Measurements from ENCODE around the gene TERT. TPM values are rescaled to one million over a fixed set of nuclear protein-coding genes. Genes with fewer than 3 reads are reported as not detected.

TERT gene
- total RNA-seq, 4 donors from 2014 or later: not detected

DNA sequence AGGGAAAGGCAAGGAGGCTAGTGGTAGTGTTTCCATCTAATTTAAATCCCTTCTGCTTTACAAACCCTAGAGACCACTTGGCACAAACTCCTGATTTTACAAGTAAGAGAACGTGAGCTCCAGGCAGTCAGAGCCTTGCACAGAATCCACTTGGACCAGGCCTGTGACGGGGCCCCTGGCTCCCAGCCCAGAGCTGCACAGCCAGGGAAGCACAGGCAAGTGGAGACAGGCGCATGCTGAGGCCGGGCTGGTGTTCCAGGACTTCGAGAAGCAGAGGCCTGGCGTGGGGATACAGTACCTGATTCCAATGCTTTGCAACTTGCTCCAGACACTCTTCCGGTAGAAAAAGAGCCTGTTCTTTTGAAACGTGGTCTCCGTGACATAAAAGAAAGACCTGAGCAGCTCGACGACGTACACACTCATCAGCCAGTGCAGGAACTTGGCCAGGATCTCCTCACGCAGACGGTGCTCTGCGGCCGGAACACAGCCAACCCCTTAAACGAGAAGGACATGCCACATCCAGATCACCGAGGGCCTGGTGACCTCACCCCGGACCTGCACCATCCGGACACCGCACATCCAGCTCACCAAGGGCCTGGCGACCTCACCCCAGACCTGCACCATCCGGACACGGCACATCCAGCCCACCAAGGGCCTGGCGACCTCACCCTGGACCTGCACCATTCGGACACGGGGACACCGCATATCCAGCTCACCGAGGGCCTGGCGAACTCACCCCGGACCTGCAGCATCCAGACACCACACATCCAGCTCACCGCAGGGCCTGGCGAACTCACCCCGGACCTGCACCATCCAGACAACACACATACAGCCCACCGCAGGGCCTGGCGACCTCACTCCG is 12.5 kb downstream of the TERT start:
- no peak for ATAC-seq (ENCODE audit: low FRiP score)

DNA sequence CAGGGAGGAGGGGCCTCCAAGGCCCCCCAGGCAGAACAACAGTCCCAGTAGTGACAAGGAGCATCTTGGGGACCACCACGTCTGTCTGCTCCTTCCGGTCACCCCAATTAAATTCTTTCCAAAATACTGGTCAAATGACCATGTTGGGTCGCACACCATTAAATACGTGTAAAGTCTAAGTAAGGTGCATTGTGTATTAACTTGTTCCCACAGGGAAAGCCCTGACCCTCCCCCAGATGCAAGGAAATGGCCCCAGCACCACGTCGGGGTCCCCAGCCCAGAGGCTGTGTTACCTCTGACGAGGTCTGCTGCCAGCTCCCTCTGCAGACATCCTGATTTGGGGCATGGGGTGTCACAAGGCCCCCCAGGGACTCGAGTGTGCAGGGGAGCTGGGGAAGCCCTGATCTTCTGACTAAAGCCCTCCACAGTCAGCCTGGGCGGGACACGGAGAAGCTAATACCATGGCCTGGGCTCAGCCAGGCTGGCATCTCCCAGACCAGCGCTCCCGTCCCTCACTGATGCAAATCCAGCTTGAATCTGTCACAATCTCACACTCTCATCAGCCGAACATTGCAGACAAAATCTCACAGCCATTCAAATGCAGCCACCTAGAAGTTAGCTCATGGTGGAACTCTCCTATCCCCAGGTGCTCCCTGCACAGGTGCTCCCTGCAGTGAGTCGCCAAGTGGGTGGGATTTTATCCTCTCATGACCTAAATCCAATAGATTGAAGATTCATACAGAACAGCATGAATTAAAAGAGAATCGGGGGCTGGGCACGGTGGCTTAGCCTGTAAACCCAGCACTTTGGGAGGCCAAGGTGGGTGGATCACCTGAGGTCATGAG is 13.6 kb downstream of the TERT start:
- no peak for ATAC-seq (ENCODE audit: low FRiP score)
- TF ChIP-seq, protein P1, sequence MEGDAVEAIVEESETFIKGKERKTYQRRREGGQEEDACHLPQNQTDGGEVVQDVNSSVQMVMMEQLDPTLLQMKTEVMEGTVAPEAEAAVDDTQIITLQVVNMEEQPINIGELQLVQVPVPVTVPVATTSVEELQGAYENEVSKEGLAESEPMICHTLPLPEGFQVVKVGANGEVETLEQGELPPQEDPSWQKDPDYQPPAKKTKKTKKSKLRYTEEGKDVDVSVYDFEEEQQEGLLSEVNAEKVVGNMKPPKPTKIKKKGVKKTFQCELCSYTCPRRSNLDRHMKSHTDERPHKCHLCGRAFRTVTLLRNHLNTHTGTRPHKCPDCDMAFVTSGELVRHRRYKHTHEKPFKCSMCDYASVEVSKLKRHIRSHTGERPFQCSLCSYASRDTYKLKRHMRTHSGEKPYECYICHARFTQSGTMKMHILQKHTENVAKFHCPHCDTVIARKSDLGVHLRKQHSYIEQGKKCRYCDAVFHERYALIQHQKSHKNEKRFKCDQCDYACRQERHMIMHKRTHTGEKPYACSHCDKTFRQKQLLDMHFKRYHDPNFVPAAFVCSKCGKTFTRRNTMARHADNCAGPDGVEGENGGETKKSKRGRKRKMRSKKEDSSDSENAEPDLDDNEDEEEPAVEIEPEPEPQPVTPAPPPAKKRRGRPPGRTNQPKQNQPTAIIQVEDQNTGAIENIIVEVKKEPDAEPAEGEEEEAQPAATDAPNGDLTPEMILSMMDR (IDR thresholded peaks at IDR 0.05): no peak
- no peak for DNase-seq (ENCODE audit: low spot score)

More for the DNA sequence above, 12.5 kb downstream of the TERT start:
- no peak for DNase-seq (ENCODE audit: low spot score)
- TF ChIP-seq, protein P1 (IDR thresholded peaks at IDR 0.05): no peak

DNA sequence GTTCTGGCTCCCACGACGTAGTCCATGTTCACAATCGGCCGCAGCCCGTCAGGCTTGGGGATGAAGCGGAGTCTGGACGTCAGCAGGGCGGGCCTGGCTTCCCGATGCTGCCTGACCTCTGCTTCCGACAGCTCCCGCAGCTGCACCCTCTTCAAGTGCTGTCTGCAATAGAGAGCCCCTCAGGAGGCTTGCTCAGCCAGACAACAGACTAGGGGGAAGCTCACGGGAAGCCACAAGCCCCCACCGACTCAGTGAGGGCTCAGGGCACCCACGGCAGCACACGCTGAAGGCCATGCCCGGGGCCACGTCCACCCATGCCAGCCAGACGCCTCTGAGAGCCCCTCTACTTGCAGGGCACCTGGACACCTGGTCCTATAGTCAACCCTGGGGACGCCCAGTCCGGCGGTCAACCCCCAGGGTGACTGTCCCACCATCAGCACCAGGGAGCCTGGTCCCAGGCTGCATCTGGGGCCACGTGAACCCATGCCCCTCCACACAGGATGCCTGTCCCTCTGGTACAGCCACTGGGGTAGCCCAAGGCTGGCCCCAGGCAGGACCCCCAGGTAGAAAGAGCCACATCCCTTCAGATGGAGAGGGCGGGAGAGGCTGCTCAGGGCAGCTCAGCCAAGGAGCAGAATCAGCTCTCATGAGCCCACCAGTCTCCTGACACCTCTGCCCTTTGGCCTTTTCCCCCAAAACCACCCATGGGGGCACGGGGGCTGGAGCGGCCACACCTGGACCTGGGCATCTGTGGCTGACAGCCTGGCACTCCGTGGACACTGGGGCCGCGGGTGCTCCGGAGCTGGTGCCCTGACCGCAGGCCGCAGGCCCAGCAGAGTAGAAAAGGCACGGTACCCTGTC is 14.5 kb downstream of the TERT start:
- DNase-seq (ENCODE audit: low spot score) (no peak), ATAC-seq (ENCODE audit: low FRiP score) (no peak)
- TF ChIP-seq, protein P1 (IDR thresholded peaks at IDR 0.05): no peak

DNA sequence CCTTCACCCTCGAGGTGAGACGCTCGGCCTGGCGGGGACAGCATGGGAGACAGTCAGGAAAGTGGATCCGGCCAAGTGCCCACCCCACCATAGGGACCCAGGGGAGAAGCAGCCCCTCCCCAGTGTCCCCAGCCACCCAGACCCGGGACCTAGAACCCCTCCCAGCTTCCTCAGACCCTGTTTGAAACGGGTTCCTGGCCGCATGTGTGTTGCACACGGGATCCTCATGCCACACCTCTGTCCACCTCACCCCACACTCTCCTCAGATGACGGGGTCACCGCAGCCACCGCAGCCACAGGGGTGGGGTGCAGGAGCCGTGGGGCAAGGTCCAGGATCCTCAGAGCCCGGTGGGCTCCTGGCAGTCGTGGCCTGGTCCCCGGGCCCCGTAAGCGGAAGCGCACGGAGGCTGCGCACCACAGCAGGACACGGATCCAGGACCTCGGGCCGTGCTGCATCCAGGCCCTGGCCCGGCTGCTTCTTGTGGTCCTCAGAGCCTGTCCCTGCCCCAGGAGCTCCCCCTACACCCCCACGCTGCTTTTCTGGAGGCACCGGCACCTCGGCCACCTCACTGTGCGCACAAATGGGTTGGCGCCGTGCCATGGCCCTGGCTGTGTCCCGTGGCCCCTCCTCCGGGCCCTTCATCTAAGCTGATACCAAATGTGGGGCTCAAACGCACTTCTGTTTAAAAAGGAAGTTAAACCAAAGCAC is 15.3 kb downstream of the TERT start:
- no peak for DNase-seq (ENCODE audit: low spot score)
- TF ChIP-seq, protein P1 (IDR thresholded peaks at IDR 0.05): no peak
- ATAC-seq (ENCODE audit: low FRiP score): no peak

DNA sequence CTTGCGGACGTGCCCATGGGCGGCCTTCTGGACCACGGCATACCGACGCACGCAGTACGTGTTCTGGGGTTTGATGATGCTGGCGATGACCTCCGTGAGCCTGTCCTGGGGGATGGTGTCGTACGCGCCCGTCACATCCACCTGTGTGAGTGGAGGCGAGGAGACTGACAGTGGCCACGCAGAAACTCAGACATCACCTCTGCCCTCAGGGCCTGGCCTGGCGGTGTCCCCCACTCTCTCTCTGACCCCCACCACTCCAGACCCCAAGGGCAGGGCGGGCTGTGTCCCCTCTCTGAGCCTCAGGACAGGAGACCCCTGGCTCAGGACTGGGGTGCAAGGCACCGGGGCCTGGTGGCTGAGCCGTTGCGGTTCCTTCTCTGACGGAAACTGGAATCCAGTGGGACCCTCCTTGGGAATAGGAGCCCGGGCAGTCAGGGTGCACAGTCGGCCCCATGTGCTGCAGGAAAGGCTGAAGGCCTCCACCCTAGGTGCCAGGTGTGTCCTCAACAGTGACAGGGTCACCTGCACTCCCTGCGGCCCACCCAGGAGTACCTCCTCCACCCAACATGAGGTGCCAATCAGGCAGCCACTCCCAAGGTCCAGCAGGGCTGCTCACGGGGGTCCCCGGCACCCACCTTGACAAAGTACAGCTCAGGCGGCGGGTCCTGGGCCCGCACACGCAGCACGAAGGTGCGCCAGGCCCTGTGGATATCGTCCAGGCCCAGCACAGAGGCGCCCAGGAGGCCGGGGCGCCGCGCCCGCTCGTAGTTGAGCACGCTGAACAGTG is 16.0 kb downstream of the TERT start:
- no peak for DNase-seq (ENCODE audit: low spot score)
- no peak for ATAC-seq (ENCODE audit: low FRiP score)
- TF ChIP-seq, protein P1 (IDR thresholded peaks at IDR 0.05): no peak
